Fibroblast of peridontal ligament (primary cell): ENCODE data around the gene CSPG4.
"Not testable (repeated sequence)": the region's sequence is repeated elsewhere in the genome, so short reads cannot be mapped to it uniquely, and the experiment has no call there.

Experiments used
- DNase-seq: peaks from one replicate; pipeline ENCODE4 v3.0.0-alpha.2; 2010; ENCODE audit errors: extremely low read depth

Gene CSPG4

DNA sequence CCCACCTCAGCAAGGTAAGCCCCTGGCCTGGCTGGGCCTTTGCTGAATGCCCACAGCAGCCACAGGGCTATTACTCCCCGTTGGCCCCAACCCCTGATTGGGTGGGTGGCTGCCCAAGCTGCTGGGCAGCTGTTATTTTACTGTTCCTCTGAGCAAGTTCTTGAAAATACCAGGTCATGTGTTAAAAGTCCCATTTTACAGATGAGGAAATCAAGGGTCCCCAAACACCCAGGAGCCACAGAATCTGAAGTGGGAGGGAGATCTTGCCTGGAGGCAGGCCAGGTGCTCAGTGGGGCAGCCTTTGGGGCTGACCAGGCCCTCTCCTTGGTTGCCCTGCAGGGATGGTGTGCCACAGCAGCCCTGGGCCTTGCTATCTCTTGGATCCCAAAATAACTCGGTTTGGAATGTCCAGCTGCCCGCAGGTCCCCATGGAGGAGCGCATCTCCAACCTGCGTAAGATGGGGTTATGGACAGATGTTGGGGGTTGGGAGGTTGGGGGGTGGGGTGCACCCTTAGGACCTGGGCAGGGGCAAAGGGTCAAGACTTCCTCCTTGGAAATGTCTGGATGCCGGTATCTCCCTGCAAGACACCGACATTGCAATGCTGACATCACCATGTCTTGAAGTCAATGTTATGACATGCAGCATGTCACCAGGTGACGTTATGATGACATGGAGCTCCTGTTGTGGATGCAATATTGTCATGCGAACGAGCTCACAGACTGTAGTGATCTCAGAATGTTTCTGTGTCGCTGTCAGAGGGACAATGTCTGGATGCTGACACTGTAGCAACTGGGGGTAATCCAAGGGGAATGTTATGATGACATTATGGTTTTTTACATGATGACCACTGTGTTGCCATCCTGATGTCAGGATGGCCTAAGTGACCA is 13.3 kb upstream of the CSPG4 start:
- DNase-seq, result no peak

DNA sequence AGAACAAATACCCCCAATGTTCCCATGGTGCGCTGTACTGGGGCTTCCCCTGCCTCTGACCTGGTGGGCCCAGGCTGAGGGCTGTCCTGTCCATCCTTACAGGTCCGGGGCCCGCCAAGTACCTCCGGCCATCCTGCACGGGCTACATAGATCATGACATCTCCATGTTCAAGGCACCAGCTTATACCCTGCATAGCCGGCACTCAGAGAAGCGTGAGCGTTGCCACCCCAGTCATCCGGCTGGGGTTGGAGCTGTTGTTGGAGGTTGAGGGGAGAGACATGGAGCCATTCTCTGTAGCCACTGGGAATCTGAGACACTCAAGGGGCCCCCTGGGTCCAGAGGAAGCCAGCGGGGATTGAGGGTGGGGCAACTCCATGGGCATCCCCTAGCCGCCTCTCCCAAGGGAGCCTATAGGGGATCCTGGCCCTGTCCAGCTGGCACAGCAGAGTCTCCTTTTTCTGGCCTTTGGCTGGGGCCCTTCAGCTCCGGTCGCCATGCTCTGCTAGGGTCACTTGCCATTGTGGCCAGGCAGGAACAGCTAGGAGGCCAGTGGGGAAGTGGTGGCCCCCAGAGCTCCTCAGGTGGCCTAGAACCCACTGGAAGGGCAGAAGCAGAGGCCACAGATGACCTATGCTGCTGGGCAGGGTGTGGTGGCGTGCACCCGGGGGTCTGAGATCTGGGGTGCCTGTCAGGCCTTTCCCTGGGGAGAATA is 12.5 kb upstream of the CSPG4 start:
- no peak for DNase-seq

DNA sequence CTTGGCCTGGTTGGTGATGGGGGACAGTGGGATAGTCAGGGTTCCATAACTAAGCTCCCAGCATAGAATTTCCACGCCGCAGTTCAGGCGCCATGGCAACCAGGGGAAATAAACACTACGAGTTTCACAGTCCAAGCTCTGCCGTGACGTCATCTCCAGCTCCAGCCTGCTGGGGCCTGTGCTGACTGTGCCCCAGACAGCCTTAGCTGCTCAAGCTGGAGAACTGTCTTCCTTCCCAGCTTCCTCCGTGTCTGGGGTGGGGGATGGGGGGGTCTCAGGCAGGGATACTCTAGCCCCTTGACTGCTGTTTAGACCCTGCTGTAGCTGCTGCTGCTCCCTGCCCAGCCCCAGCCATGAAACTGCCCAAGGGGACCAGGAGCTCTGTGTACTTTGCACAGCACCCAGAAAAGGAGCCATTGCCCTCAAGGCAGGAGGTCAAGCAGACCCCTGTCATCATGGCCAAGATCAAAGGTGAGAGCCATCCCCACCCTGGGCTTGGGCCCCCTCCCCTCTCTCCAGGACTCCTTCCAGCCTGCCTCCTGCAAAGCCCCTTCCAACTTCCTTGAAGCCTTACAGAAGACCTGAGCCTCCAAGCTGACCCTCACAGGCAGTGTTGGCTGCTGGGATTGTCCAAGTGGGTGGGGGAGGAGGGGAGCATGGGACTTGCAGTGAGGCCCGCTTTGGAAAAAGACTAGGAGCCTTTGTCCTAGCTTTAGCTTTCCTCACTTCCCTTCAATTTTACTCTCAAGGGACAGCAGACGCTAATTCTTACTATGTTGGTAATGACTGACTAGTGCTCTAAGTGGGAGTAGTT is 11.4 kb upstream of the CSPG4 start:
- DNase-seq, result peak; percentile 97

GRCh38 chr15:75723171-75723846 is 10.7 kb upstream of the CSPG4 start:
- no peak for DNase-seq

GRCh38 chr15:75721923-75722870 is 9.5 kb upstream of the CSPG4 start:
- DNase-seq, result no peak

- no peak for DNase-seq
Observed at GRCh38 chr15:75721480-75721922, 8.9 kb upstream of the CSPG4 start.

DNA sequence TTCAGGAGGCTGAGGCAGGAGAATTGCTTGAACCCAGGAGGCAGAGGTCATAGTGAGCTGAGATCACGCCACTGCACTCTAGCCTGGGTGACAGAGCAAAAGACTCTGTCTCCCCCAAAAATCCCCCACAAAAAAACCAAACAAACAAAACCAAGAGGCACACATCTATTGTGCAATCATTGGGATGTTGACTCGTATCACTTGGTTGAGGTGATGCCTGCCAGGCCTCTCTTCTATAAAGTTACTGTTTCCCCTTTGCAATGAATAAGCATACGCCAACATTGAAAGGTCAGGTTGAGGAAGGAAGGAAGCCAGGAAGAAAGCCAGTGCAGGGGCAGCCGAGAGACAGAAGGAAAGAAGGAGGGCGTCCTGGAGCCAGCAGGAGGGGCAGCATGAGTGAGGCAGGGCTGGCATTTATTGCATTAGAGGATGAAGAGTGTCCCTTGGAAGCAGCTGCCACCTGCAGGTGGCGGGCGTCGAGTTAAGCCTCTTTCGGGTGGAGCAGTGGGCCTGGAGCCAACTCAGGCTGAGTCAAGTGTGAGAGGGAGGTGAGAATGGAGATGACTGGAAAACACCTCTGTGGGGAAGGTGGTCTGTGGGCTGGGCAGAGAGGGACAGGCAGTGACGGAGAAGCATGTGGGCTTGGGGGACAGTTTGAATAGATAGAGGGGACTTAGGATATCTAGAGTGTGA is 8.3 kb upstream of the CSPG4 start:
- DNase-seq, result no peak

GRCh38 chr15:75720297-75720696 is 7.6 kb upstream of the CSPG4 start:
- no peak for DNase-seq

DNA sequence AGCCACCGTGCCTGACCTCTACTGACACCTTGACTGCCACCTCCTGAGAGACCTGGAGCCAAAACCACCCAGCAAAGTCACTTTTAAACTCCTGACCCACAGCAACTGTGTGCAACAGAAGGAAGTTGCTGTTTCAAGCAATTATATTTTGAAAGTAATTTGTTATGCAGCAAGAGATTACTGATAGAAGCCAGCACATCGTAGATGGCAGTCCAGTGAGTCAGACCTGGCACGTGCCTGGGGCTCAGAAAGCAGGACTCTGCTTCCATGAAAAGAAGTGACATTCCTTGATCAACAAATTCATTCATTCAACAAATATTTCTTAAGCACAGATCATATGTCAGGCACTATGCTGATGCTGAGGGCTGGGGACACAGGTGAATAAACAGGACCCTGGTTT is 5.7 kb upstream of the CSPG4 start:
- DNase-seq, result peak; percentile 70

GRCh38 chr15:75717001-75717400 is 4.4 kb upstream of the CSPG4 start:
- not testable (repeated sequence) for DNase-seq

- DNase-seq, result not testable (repeated sequence)
Observed at GRCh38 chr15:75716249-75716950, 3.8 kb upstream of the CSPG4 start.

DNA sequence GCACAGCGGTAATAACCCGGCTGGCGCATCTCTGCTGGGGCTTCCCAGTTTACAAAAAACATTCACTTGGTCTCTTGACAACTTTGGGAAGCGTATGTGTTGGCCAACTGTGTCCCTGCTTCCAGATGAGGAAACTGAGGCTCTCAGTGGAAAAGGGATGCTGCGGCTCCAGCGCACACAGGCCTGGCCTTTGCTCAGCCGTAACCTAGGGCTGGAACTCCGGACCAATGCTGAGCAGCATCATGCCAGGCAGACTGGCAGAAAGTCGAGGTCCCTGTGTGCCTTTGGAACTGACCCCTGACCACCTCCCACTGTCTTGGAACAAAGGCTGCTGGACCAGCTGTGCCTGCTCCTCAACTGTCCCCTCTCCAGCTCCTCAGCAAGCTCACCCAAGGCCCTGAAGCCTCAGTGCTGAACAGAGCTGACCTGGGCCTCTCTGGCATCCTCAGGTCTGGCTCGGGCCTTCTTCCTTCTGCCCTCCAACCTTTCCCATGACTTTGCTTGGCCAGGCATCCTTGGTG is 2.7 kb upstream of the CSPG4 start:
- DNase-seq, result not testable (repeated sequence)

DNA sequence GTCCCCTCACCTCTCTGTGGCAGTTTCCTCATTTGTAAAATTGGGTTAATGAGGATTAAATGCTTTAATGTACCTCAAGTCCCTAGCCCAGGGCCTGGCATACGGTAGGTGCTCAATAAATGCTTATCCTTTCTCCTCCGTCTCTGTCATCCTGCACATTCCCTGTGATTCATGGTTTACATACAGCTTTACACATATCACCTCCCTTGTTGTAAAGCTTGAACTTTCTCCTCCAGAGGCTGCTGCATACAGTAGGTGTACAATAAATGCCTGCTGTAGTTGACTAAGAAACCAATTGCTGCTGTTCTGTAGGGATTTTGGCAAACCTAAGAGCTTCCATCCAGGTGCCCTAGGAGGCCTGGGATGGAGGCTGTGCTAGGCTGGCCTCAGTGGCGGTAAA is 1.5 kb upstream of the CSPG4 start:
- no peak for DNase-seq

DNA sequence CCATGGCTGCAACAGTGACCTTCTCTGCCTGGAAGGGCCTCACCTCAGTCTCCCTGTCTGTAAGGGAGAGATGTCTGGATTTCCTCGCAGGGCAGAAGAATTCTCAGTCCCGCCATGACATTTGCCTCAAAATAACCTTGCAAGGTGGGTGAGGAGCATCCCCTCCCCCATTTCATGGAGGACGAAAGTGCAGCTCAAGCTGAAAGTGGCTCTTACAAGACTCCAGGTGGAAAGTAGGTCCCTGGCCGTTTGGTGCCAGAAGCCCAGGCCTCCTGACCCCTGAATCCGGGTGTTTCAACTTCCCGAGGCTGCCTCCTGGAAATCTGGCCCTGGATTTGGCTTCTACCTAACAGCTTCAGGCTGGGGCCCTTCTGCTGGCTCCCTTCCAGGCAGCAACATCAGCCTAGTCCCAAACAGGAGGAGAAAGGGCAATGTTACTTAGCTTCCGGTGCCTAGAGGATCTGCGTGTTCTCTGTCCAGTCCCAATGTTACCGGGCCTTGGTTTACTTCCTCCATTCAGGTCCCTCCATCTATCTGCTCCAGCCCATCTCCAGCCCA is 769 bp upstream of the CSPG4 start:
- peak; percentile 51 for DNase-seq

- not testable (repeated sequence) for DNase-seq
Observed at GRCh38 chr15:75711495-75711894, 1.2 kb downstream of the CSPG4 start.

GRCh38 chr15:75710874-75711273 is 1.8 kb downstream of the CSPG4 start:
- DNase-seq, result not testable (repeated sequence)

- not testable (repeated sequence) for DNase-seq
Observed at GRCh38 chr15:75709458-75709857, 3.2 kb downstream of the CSPG4 start.

DNA sequence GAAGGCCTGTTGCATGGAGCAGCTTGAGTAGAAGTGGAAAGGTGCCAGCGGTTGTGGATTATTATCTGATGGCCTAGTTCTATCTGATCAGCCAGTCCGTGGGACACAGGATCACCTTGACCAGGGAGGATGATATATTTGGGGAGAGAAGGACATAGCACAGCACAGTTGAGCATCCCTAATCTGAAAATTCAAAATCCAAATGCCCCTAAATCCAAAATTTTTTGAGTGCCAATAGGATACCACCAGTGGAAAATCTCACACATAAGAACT is 6.0 kb downstream of the CSPG4 start:
- no peak for DNase-seq
